COR-L47 (cell line): ENCODE data around the gene ACP2.
"Not testable (repeated sequence)": the region's sequence is repeated elsewhere in the genome, so short reads cannot be mapped to it uniquely, and the experiment has no call there.

Source experiments
- DNase-seq: peaks from one replicate; lab custom pipeline; 2025; lab: John Stamatoyannopoulos, UW

Gene ACP2

DNA sequence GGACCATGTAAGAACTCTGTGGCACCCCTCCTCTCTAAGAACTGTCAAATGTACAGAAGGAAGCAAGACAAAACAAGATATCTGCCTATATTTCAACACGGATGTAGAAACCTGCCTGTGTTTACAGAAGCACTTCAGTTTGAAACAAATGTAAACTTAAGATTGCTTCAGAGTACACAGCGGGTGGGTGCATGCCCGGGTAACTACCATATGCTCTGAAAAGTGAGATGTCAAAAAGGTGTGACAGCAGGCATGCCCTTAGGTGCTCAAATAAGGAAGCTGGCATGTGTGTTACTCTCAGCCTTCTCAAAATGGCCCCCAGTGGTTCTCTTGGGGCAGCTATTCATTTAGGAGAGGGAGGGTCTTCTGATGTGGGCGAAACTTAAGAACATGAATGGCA, 5.2 kb downstream of the ACP2 start:
- DNase-seq = no peak

- no peak for DNase-seq
Measured at GRCh38 chr11:47242596-47243192, 5.9 kb downstream of the ACP2 start.

- DNase-seq = no peak
Measured at GRCh38 chr11:47241841-47242301, 6.7 kb downstream of the ACP2 start.

GRCh38 chr11:47239852-47240251, 8.8 kb downstream of the ACP2 start:
- DNase-seq = no peak

- no peak for DNase-seq
Measured at GRCh38 chr11:47236482-47236881, 12.1 kb downstream of the ACP2 start.

DNA sequence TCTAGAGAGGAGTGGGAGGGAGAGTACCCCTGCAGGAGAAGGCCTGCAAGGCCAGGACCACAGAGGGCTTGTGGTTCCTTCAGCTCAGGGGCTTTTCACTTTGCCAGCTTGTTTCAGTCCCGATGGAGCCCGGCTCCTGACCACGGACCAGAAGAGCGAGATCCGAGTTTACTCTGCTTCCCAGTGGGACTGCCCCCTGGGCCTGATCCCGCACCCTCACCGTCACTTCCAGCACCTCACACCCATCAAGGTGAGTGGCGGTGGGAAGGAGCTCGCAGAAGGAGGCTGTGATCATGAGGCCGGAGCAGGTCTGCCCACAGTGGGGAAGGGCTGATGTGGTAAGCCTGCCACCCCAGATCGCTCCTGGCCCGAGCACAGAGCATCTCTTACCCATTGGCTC, 13.5 kb downstream of the ACP2 start:
- no peak for DNase-seq

- DNase-seq = peak; percentile 76
Measured at GRCh38 chr11:47234669-47235100, 13.9 kb downstream of the ACP2 start.

GRCh38 chr11:47233989-47234668, 14.5 kb downstream of the ACP2 start:
- DNase-seq = peak; percentile 39

DNA sequence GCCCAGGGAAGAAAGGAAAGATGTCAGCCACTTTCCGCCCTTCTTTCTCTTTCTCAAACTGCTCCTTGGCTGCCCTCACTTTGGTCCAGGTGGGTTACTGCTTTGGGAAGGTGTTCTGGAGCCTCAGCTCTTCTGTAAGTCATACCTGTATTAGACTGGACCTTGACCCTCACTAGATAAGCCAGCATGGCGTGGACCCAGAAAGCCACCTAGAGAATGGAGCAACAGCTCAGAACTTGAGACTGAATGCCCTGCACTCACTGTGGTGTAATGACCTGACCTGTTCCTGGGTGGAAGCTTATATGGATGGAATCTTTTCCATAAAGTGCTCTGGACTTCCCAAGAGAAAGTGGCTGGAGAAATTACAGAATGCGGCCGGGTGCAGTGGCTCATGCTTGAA, 15.6 kb downstream of the ACP2 start:
- no peak for DNase-seq

DNA sequence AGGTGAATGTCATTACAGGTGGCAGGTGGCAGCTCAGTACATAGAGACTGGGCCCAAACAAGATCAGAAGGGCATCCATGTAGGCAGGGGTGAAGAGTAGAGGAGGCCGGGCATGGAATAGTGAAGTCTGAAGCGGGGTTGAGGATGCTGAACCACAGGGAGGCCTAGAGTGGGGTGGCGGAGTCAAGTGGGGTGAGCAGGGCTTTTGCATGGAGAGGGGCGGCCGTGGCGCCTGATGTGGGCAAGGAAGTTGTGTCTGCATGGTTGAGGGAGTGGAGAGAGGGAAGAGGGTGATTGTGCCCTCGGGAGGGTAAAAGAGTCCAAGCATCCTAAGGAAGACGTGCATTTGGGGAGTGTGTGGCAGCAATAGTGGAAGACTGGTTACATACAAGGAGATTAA, 19.5 kb downstream of the ACP2 start:
- DNase-seq = no peak

GRCh38 chr11:47225552-47226400, 22.8 kb downstream of the ACP2 start:
- no peak for DNase-seq

DNA sequence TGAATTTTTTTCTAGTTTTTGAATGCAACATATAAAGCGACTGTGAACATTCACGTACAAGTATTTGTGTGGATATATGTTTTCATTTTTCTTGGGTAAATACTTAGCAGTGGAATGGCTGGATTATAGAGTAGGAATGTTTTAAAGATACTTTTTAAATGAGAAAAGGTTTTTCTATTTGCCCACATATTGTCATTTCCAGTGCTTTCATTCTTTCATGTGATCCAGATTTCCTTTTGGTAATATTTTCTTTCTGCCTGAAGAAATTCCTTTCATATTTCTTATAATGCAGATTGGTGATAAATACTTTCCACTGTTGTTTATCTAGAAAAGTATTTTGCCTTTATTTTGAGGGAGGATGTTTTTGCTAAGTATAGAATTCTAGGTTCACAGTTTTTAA, 25.9 kb downstream of the ACP2 start:
- no peak for DNase-seq

- DNase-seq = no peak
Measured at GRCh38 chr11:47220401-47220821, 28.2 kb downstream of the ACP2 start.

GRCh38 chr11:47216121-47216798, 32.4 kb downstream of the ACP2 start:
- DNase-seq = peak; percentile 41

- DNase-seq = no peak
Measured at GRCh38 chr11:47215366-47215910, 33.2 kb downstream of the ACP2 start.

- DNase-seq = peak; percentile 83
Measured at GRCh38 chr11:47213950-47214565, 34.6 kb downstream of the ACP2 start.

- DNase-seq = no peak
Measured at GRCh38 chr11:47212938-47213337, 35.7 kb downstream of the ACP2 start.

DNA sequence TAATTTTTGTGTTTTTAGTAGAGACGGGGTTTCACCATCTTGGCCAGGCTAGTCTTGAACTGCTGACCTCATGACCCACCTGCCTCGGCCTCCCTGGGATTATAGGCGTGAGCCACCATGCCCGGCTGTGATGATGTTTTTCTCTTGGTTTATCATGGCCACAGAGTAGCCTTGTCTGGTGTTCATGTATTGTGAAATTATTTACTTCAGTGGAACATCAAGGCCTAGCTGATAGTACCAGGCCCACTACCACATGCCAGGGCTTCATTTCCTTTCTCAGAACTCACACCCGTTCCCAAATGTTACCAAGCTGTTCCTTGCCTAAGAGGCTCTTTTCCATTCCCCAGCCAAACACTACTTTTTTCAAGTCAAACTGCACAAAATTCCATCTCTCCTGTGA, 40.0 kb downstream of the ACP2 start:
- DNase-seq = no peak

- DNase-seq = not testable (repeated sequence)
Measured at GRCh38 chr11:47208008-47208552, 40.5 kb downstream of the ACP2 start.

- no peak for DNase-seq
Measured at GRCh38 chr11:47207459-47207858, 41.2 kb downstream of the ACP2 start.

DNA sequence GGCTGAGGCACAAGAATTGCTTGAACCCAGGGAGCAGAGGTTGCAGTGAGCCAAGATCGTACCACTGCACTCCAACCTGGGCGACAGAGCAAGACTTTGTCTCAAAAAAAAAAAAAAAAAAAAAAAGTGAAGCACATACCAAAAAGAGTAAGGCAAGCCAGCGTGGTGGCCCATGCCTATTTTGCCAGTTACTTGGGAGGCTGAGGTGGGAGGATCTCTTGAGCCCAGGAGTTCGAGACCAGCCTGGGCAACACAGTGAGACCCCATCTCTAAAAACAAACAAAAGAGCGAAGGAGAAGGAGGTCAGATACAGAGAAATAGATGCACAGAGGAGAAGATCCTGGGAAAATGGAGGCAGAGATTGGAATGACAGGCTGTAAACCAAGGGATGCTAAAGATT, 42.0 kb downstream of the ACP2 start:
- not testable (repeated sequence) for DNase-seq
